GM20000 (cell line): ENCODE results near the gene MPHOSPH10.

Experiments used
- DNase-seq: peaks from one replicate; pipeline ENCODE4 v3.0.0; 2012; ENCODE audit warnings: low spot score
- CTCF ChIP-seq: IDR thresholded peaks from 2 replicates; pipeline ENCODE4 v1.5.1; 2012; ENCODE audit warnings: mild to moderate bottlenecking, control low read depth; ENCODE audit errors: extremely low read depth, missing control alignments

Gene MPHOSPH10

GRCh38 chr2:71154279-71154678, 23.8 kb downstream of the MPHOSPH10 start:
- TF ChIP-seq CTCF: no peak
- DNase-seq: no peak

GRCh38 chr2:71154798-71155197, 24.4 kb downstream of the MPHOSPH10 start:
- peak; percentile 74 for DNase-seq
- peak; percentile 39 for TF ChIP-seq CTCF

- TF ChIP-seq CTCF: no peak
- DNase-seq: no peak
Measured at GRCh38 chr2:71155846-71156245, 25.4 kb downstream of the MPHOSPH10 start.

GRCh38 chr2:71156573-71156972, 26.1 kb downstream of the MPHOSPH10 start:
- DNase-seq: no peak
- TF ChIP-seq CTCF: no peak

GRCh38 chr2:71157124-71157793, 26.8 kb downstream of the MPHOSPH10 start:
- peak; percentile 68 for DNase-seq
- TF ChIP-seq CTCF: peak; percentile 48

- DNase-seq: no peak
- TF ChIP-seq CTCF: no peak
Measured at GRCh38 chr2:71166812-71167211, 36.4 kb downstream of the MPHOSPH10 start.

GRCh38 chr2:71173096-71173495, 42.7 kb downstream of the MPHOSPH10 start:
- no peak for TF ChIP-seq CTCF
- no peak for DNase-seq
